Regular cardiac myocyte (primary cell): ENCODE results near the gene PLEKHA7. TPM values are rescaled to one million over a fixed set of nuclear protein-coding genes. Genes with fewer than 3 reads are reported as not detected.

Source experiments
- total RNA-seq: library from RNA; depleted of rRNA; stranded (reverse); fragments of >200 nt; gene quantifications from 2 replicates; pipeline ENCODE4 v1.2.3, GENCODE V29; 2014

Gene PLEKHA7, protein sequence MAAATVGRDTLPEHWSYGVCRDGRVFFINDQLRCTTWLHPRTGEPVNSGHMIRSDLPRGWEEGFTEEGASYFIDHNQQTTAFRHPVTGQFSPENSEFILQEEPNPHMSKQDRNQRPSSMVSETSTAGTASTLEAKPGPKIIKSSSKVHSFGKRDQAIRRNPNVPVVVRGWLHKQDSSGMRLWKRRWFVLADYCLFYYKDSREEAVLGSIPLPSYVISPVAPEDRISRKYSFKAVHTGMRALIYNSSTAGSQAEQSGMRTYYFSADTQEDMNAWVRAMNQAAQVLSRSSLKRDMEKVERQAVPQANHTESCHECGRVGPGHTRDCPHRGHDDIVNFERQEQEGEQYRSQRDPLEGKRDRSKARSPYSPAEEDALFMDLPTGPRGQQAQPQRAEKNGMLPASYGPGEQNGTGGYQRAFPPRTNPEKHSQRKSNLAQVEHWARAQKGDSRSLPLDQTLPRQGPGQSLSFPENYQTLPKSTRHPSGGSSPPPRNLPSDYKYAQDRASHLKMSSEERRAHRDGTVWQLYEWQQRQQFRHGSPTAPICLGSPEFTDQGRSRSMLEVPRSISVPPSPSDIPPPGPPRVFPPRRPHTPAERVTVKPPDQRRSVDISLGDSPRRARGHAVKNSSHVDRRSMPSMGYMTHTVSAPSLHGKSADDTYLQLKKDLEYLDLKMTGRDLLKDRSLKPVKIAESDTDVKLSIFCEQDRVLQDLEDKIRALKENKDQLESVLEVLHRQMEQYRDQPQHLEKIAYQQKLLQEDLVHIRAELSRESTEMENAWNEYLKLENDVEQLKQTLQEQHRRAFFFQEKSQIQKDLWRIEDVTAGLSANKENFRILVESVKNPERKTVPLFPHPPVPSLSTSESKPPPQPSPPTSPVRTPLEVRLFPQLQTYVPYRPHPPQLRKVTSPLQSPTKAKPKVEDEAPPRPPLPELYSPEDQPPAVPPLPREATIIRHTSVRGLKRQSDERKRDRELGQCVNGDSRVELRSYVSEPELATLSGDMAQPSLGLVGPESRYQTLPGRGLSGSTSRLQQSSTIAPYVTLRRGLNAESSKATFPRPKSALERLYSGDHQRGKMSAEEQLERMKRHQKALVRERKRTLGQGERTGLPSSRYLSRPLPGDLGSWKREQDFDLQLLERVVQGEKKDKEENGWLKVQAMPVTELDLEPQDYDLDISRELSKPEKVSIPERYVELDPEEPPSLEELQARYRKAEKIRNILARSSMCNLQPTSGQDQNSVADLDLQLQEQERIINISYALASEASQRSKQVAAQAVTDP
- total RNA-seq = 0.28 and 0.58 TPM in 2 replicates

GRCh38 chr11:17014321-17014832 is at the start of gene PLEKHA7:
Gene PLEKHA7, minus strand, starts transcription at chr11:17014414. Its CDS starts 13 bp downstream, at chr11:17014401.

DNA sequence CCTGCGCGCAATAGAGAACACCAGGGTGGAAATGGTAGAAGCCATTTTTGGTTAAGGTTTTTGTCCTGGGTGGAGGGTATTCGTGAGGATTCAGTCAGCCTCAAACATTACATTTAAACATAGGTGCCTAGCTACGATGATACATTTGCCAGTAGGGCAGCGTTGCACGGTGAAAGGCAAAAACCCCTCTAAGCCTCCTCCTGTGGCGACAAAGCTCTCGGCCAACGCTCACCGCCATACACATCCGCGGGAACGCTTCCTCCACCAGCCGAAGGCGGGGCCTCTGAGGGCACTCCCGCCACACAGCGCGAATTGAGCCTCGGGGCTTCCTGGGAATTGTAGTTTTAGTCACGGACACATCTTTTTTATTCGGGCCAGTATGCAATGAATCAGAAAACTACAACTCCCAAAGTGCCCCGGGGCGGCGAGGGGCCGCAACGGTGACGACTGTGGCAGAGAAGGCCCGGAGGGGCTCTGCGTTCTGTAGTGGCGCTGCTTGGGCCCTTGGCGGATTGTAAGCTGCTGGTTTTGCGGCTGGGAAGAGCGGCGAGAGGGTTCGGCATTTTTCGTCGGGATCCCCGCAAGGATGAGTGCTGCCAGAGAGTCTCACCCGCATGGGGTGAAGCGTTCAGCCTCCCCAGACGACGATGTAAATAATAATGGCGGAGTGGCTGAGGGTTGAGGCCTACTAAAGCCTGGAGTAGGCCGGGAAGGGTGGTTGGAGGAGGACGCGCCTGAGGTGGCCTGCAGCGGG is 275.8 kb downstream of the PLEKHA7 start, which contains the start of gene C11orf58:
TSS of gene C11orf58 (plus strand) at position 455 of the 754 bp plus-strand sequence. CDS start at position 587, 132 bp downstream.

Other genes starting within 250 kb of the PLEKHA7 start
- gene RPS13, start 63.3 kb upstream of the PLEKHA7 start, total RNA-seq = 1,066 and 1,095 TPM in 2 replicates
- 78.0 and 78.6 TPM in 2 replicates for gene PIK3C2A, start 193.6 kb upstream of the PLEKHA7 start, total RNA-seq